ENCODE measurements around the gene ZNF57.
"Not testable (repeated sequence)": the region's sequence is repeated elsewhere in the genome, so short reads cannot be mapped to it uniquely, and the experiment has no call there.

ZNF57 gene

GRCh38 chr19:2896694-2897093 lies 4.0 kb upstream of the ZNF57 start:
- DNase-seq (ENCODE audit: low read depth in 2 of 2), result no peak

GRCh38 chr19:2902590-2903218 lies 2.0 kb downstream of the ZNF57 start:
- no peak for DNase-seq (ENCODE audit: low read depth in 2 of 2)

- DNase-seq (ENCODE audit: low read depth in 2 of 2), result not testable (repeated sequence)
Measured at GRCh38 chr19:2903326-2903725, 2.6 kb downstream of the ZNF57 start.

- DNase-seq (ENCODE audit: low read depth in 2 of 2), result no peak
Measured at GRCh38 chr19:2905918-2906519, 5.3 kb downstream of the ZNF57 start.

- no peak for DNase-seq (ENCODE audit: low read depth in 2 of 2)
Measured at GRCh38 chr19:2906631-2907195, 6.0 kb downstream of the ZNF57 start.

- no peak for DNase-seq (ENCODE audit: low read depth in 2 of 2)
Measured at GRCh38 chr19:2912306-2912705, 11.6 kb downstream of the ZNF57 start.

GRCh38 chr19:2917275-2918184 lies 16.8 kb downstream of the ZNF57 start:
- no peak for DNase-seq (ENCODE audit: low read depth in 2 of 2)

- DNase-seq (ENCODE audit: low read depth in 2 of 2), result no peak
Measured at GRCh38 chr19:2922987-2923386, 22.3 kb downstream of the ZNF57 start.

GRCh38 chr19:2923510-2923909 lies 22.8 kb downstream of the ZNF57 start:
- DNase-seq (ENCODE audit: low read depth in 2 of 2), result no peak

GRCh38 chr19:2926341-2927031 lies 25.8 kb downstream of the ZNF57 start:
- no peak for DNase-seq (ENCODE audit: low read depth in 2 of 2)

GRCh38 chr19:2927032-2927430 lies 26.3 kb downstream of the ZNF57 start:
- DNase-seq (ENCODE audit: low read depth in 2 of 2), result no peak

GRCh38 chr19:2933490-2933910 lies 32.8 kb downstream of the ZNF57 start:
- no peak for DNase-seq (ENCODE audit: low read depth in 2 of 2)

GRCh38 chr19:2935863-2936262 lies 35.1 kb downstream of the ZNF57 start:
- not testable (repeated sequence) for DNase-seq (ENCODE audit: low read depth in 2 of 2)

- DNase-seq (ENCODE audit: low read depth in 2 of 2), result no peak
Measured at GRCh38 chr19:2942928-2943640, 42.4 kb downstream of the ZNF57 start.

GRCh38 chr19:2944403-2944774 lies 43.7 kb downstream of the ZNF57 start:
- DNase-seq (ENCODE audit: low read depth in 2 of 2), result no peak

- DNase-seq (ENCODE audit: low read depth in 2 of 2), result peak; percentile 97 to 98
Measured at GRCh38 chr19:2944775-2945574, 44.2 kb downstream of the ZNF57 start, which contains the start of gene ZNF77. ZNF77 (minus strand) TSS chr19:2944971; CDS start chr19:2944840, 131 bp downstream.

GRCh38 chr19:2945575-2946184 lies 45.0 kb downstream of the ZNF57 start:
- no peak for DNase-seq (ENCODE audit: low read depth in 2 of 2)

- no peak for DNase-seq (ENCODE audit: low read depth in 2 of 2)
Measured at GRCh38 chr19:2949939-2950285, 49.2 kb downstream of the ZNF57 start.

GRCh38 chr19:2950286-2951124 lies 49.8 kb downstream of the ZNF57 start:
- DNase-seq (ENCODE audit: low read depth in 2 of 2), result peak; percentile 98

All from fibroblast of skin of left biceps (primary cell).